ENCODE data around the gene GOLGA6L2. TPM values are rescaled to one million over a fixed set of nuclear protein-coding genes. Genes with fewer than 3 reads are reported as not detected.
"Not testable (repeated sequence)": the region's sequence is repeated elsewhere in the genome, so short reads cannot be mapped to it uniquely, and the experiment has no call there.

The GOLGA6L2 gene
- total RNA-seq, 1 experiment from 2014 or later, result not detected

DNA sequence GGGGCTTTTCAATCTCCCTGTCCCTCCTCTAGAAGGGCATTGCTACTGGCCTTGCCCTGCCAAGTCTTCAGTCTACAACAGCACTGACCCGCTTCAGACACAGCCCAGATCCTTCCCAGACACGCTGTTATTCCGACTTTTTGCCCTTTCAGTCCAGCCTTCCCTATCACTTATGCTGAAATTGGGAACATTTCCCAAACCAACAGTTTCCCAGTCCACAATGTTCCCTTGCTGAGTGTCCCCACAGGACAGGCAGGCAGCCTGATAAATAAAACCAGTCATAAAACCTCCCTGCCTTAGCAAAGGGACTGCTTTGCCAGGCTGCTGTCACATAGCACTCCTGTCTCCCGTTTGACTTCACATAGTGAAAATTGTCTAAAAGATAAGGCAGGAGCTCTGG is 43.5 kb downstream of the GOLGA6L2 start:
- Histone ChIP-seq H3K4me3 (ENCODE audit: low read length) (no peak overlapping the region), H3K4me1 (ENCODE audit: low read length) (no peaks in the 10 kb centered on the region), H3K36me3 (ENCODE audit: insufficient read depth, low read length) (no peaks in the 10 kb centered on the region), H3K27ac (ENCODE audit: low read length) (no peak overlapping the region), H3K27me3 (ENCODE audit: low read length) (no peaks in the 10 kb centered on the region), H3K9me3 (ENCODE audit: low read length) (no peaks in the 10 kb centered on the region), H2AFZ (ENCODE audit: low read length) (no peak overlapping the region), H3K79me2 (ENCODE audit: low read length) (no peaks in the 10 kb centered on the region), H4K20me1 (ENCODE audit: insufficient read depth, low read depth, low read length) (no peaks in the 10 kb centered on the region), H3K9me2 (replicated peaks; ENCODE audit: insufficient read depth, low read length) (no peaks in the 10 kb centered on the region), H3K9ac (ENCODE audit: low read length) (no peak overlapping the region), H3K4me2 (ENCODE audit: low read depth, low read length, poor library complexity, severe bottlenecking) (no peak overlapping the region)
- DNase-seq, result no peak

DNA sequence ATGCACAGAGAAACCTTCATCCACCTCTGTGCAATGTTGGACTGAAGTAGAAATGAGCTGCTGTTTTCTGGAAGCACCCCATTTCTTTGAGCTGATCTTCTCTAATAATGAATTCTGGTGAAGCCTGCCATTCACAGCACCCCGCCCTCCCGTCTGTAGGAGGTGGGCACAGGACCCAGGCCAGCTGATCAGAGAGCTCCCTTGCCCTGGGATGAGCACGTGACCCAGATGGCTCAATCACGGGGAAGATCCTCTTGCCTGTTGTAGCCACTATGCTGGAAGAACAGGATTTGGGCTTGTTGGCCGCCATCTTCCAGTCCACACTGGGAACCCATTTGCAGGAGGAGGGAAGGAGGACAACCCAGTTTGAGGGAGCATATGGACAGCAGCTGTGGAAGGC is 44.5 kb downstream of the GOLGA6L2 start:
- Histone ChIP-seq H3K79me2 (ENCODE audit: low read length) (no peaks in the 10 kb centered on the region), H2AFZ (ENCODE audit: low read length) (no peak overlapping the region), H3K4me3 (ENCODE audit: low read length) (no peak overlapping the region), H3K9ac (ENCODE audit: low read length) (no peak overlapping the region), H3K27me3 (ENCODE audit: low read length) (no peaks in the 10 kb centered on the region), H3K4me1 (ENCODE audit: low read length) (no peaks in the 10 kb centered on the region), H3K9me2 (replicated peaks; ENCODE audit: insufficient read depth, low read length) (no peaks in the 10 kb centered on the region), H3K9me3 (ENCODE audit: low read length) (no peaks in the 10 kb centered on the region), H3K36me3 (ENCODE audit: insufficient read depth, low read length) (no peaks in the 10 kb centered on the region), H3K4me2 (ENCODE audit: low read depth, low read length, poor library complexity, severe bottlenecking) (no peak overlapping the region), H4K20me1 (ENCODE audit: insufficient read depth, low read depth, low read length) (no peaks in the 10 kb centered on the region), H3K27ac (ENCODE audit: low read length) (no peak overlapping the region)
- DNase-seq, result no peak

DNA sequence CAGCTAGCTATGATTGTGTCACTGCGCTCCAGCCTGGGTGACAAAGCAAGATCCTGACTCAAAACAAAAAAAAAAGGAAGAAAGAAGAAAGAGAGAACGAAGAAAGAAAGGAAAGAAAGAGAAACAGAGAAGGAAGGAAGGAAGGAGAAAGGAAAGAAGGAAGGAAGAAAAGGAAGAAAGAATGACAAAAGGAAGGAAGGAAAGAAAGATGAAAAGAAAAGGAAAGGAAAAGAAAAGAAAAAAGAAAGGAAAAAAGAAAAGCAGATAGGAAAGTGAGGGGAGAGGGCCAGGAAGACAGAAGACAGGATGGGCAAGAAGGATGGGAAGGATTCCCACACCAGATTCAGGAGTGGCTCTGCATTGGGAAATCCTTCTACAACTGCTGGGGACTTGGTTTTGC is 44.9 kb downstream of the GOLGA6L2 start:
- Histone ChIP-seq H3K9ac (ENCODE audit: low read length) (no peak overlapping the region), H3K4me1 (ENCODE audit: low read length) (no peaks in the 10 kb centered on the region), H3K36me3 (ENCODE audit: insufficient read depth, low read length) (no peaks in the 10 kb centered on the region), H3K4me3 (ENCODE audit: low read length) (no peak overlapping the region), H2AFZ (ENCODE audit: low read length) (no peak overlapping the region), H3K27me3 (ENCODE audit: low read length) (no peaks in the 10 kb centered on the region), H3K4me2 (ENCODE audit: low read depth, low read length, poor library complexity, severe bottlenecking) (no peak overlapping the region), H3K27ac (ENCODE audit: low read length) (no peak overlapping the region), H3K9me2 (replicated peaks; ENCODE audit: insufficient read depth, low read length) (no peaks in the 10 kb centered on the region), H4K20me1 (ENCODE audit: insufficient read depth, low read depth, low read length) (no peaks in the 10 kb centered on the region), H3K79me2 (ENCODE audit: low read length) (no peaks in the 10 kb centered on the region), H3K9me3 (ENCODE audit: low read length) (no peaks in the 10 kb centered on the region)
- DNase-seq, result no peak

DNA sequence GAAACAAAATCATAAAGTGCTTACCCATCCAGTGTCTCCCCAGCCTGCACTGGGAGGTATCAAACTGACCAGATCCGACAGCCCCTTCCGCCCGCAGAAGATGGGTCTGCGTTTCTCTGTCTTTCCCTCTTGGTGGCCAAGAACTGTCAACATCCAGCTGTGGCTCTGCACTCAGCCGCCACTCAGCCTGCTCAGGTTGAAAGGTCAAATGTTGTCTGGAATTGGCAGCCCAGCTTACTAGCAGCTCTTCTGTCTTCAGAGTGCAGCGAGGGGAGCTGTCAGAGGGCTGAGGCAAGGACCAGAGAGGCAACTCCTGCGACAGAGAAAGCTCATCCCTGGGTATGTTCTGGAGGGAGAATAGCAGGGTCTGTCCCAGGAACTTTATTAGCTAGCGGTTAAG is 45.4 kb downstream of the GOLGA6L2 start:
- Histone ChIP-seq H4K20me1 (ENCODE audit: insufficient read depth, low read depth, low read length) (no peaks in the 10 kb centered on the region), H3K27ac (ENCODE audit: low read length) (no peak overlapping the region), H3K36me3 (ENCODE audit: insufficient read depth, low read length) (no peaks in the 10 kb centered on the region), H3K4me2 (ENCODE audit: low read depth, low read length, poor library complexity, severe bottlenecking) (no peak overlapping the region), H2AFZ (ENCODE audit: low read length) (no peak overlapping the region), H3K4me3 (ENCODE audit: low read length) (no peak overlapping the region), H3K9me3 (ENCODE audit: low read length) (no peaks in the 10 kb centered on the region), H3K4me1 (ENCODE audit: low read length) (no peaks in the 10 kb centered on the region), H3K9ac (ENCODE audit: low read length) (no peak overlapping the region), H3K27me3 (ENCODE audit: low read length) (no peaks in the 10 kb centered on the region), H3K9me2 (replicated peaks; ENCODE audit: insufficient read depth, low read length) (no peaks in the 10 kb centered on the region), H3K79me2 (ENCODE audit: low read length) (no peaks in the 10 kb centered on the region)
- DNase-seq, result no peak

DNA sequence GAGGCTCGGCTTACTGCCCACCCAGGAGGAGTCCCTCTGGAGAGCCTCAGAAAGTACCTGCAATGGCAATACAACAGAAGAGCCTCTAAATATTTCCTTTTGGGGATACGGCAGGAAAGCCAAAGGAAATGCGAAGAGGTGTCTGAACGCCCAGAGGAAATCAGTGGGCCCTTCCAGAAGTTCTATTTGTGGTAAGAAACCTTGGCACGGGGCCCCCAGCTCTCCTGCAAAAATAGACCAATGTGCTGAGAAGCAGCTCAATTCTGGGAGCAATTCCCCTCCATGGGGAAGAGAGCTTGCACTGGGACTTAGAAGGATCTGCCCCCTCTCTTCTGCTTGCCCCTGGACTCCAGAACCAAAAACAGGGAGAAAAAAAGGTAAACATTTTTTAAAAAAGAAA is 47.8 kb downstream of the GOLGA6L2 start:
- H3K9ac ChIP-seq (ENCODE audit: low read length); H3K4me2 ChIP-seq (ENCODE audit: low read depth, low read length, poor library complexity, severe bottlenecking); H3K9me2 ChIP-seq (replicated peaks; ENCODE audit: insufficient read depth, low read length); H3K36me3 ChIP-seq (ENCODE audit: insufficient read depth, low read length); DNase-seq; H3K4me3 ChIP-seq (ENCODE audit: low read length); H4K20me1 ChIP-seq (ENCODE audit: insufficient read depth, low read depth, low read length); H3K27ac ChIP-seq (ENCODE audit: low read length); H3K9me3 ChIP-seq (ENCODE audit: low read length); H2AFZ ChIP-seq (ENCODE audit: low read length); H3K4me1 ChIP-seq (ENCODE audit: low read length); H3K79me2 ChIP-seq (ENCODE audit: low read length); H3K27me3 ChIP-seq (ENCODE audit: low read length): not testable (repeated sequence)

DNA sequence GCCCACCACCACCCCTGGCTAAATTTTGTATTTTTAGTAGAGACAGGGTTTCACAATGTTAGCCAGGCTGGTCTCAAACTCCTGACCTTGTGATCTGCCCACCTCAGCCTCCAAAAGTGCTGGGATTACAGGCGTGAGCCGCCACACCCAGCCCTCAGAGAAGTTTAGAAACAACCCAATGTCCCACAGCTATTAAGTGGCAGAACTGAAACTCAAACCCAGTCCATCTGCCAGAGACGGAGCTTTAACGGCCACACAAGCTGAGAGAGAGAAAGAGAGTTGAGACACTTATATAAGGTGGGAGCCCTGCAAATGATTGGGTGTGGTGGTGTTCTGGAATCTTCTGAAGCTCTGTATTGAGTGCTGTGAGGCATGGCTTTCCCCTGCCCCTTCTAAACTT is 48.7 kb downstream of the GOLGA6L2 start:
- not testable (repeated sequence) for H3K9me3 ChIP-seq (ENCODE audit: low read length); DNase-seq; H3K9me2 ChIP-seq (replicated peaks; ENCODE audit: insufficient read depth, low read length); H4K20me1 ChIP-seq (ENCODE audit: insufficient read depth, low read depth, low read length); H3K27me3 ChIP-seq (ENCODE audit: low read length); H2AFZ ChIP-seq (ENCODE audit: low read length); H3K36me3 ChIP-seq (ENCODE audit: insufficient read depth, low read length); H3K27ac ChIP-seq (ENCODE audit: low read length); H3K4me2 ChIP-seq (ENCODE audit: low read depth, low read length, poor library complexity, severe bottlenecking); H3K9ac ChIP-seq (ENCODE audit: low read length); H3K4me3 ChIP-seq (ENCODE audit: low read length); H3K4me1 ChIP-seq (ENCODE audit: low read length); H3K79me2 ChIP-seq (ENCODE audit: low read length)

DNA sequence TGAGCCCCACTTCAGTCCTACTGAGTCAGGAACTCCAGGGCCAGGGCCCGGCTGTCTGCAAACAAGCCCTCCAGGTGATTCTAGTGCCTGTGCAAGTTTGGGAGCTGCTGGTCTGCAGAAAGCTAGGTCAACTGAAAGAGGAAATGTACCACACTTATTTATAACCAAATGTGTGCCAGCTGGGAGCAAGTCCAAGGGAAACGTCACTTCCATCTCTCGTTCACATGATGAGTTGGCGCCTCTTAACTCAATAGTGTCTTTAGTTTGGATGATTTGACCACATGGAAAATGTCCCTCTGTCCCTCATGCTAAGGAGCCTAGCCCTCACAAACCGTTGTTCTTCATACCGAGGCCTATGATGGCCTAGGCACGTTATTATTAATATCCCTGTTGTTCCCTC is 49.3 kb downstream of the GOLGA6L2 start:
- no peak overlapping the region for H3K9ac ChIP-seq (ENCODE audit: low read length)
- DNase-seq, result no peak
- H3K9me2 ChIP-seq (replicated peaks; ENCODE audit: insufficient read depth, low read length), result no peaks in the 10 kb centered on the region
- H3K9me3 ChIP-seq (ENCODE audit: low read length), result no peaks in the 10 kb centered on the region
- no peak overlapping the region for H3K27ac ChIP-seq (ENCODE audit: low read length)
- H3K79me2 ChIP-seq (ENCODE audit: low read length), result no peaks in the 10 kb centered on the region
- H3K27me3 ChIP-seq (ENCODE audit: low read length), result no peaks in the 10 kb centered on the region
- no peaks in the 10 kb centered on the region for H4K20me1 ChIP-seq (ENCODE audit: insufficient read depth, low read depth, low read length)
- no peak overlapping the region for H3K4me3 ChIP-seq (ENCODE audit: low read length)
- no peak overlapping the region for H3K4me2 ChIP-seq (ENCODE audit: low read depth, low read length, poor library complexity, severe bottlenecking)
- no peaks in the 10 kb centered on the region for H3K36me3 ChIP-seq (ENCODE audit: insufficient read depth, low read length)
- no peak overlapping the region for H2AFZ ChIP-seq (ENCODE audit: low read length)
- H3K4me1 ChIP-seq (ENCODE audit: low read length), result no peaks in the 10 kb centered on the region

DNA sequence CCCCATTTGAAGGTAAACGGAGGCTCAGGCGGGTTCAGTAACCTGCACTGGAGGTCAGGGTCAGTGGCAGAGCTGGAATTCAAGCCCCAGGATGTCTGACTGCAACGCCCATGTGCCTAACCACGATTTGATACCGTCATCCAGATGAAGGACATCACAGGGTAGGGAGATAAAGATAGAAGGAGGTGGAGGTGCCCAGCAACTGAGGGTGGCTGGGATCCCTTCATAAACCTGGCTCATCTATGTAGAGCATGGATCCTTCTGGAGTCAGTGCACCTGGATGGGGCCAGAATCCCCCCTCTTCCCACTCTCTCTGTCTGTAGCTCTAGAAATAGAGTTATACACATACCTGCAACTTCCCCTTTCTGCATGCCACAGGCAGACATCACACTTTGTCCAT is 51.2 kb downstream of the GOLGA6L2 start:
- no peaks in the 10 kb centered on the region for H3K9me2 ChIP-seq (replicated peaks; ENCODE audit: insufficient read depth, low read length)
- no peaks in the 10 kb centered on the region for H3K27me3 ChIP-seq (ENCODE audit: low read length)
- H3K9me3 ChIP-seq (ENCODE audit: low read length), result no peaks in the 10 kb centered on the region
- no peak overlapping the region for H3K27ac ChIP-seq (ENCODE audit: low read length)
- H3K4me1 ChIP-seq (ENCODE audit: low read length), result no peaks in the 10 kb centered on the region
- H4K20me1 ChIP-seq (ENCODE audit: insufficient read depth, low read depth, low read length), result no peaks in the 10 kb centered on the region
- H3K4me3 ChIP-seq (ENCODE audit: low read length), result no peak overlapping the region
- no peaks in the 10 kb centered on the region for H3K36me3 ChIP-seq (ENCODE audit: insufficient read depth, low read length)
- H3K4me2 ChIP-seq (ENCODE audit: low read depth, low read length, poor library complexity, severe bottlenecking), result no peak overlapping the region
- no peak for DNase-seq
- H3K9ac ChIP-seq (ENCODE audit: low read length), result no peak overlapping the region
- no peak overlapping the region for H2AFZ ChIP-seq (ENCODE audit: low read length)
- no peaks in the 10 kb centered on the region for H3K79me2 ChIP-seq (ENCODE audit: low read length)

DNA sequence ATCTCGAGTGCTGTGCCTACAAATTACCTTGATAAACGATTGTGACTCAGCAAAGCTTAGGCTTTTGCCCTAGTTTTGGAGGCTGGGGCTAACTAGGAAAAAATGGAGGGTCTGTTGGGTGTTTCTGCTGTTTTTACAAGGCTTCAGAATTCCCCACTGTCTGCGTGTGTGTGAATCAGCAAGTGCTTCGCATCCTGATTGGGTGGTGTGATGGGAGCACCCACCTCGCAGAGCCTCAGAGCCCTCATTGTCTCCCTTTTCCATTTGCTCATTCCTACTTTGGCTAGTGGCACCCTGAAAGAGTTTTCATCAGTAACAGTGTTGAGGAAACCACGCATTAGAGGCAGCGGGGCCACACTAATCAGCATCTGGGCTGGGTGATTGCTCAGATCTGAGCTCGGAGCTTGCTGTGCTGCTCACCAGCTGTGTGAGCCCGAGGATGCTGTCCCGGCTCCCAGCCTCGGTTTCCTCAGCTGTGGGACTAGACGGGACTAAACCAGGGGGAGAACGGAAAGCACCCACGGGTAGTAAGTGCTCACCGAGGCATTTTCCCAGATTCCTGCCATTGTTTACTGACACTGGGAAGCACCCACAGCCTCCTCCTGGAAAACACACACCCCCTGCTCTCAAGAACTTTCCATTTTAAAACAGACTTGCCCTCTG is 51.9 kb downstream of the GOLGA6L2 start:
- Histone ChIP-seq H3K9me2 (replicated peaks; ENCODE audit: insufficient read depth, low read length) (no peaks in the 10 kb centered on the region), H3K9ac (ENCODE audit: low read length) (no peak overlapping the region)
- no peak for DNase-seq

More for the DNA sequence above, 51.9 kb downstream of the GOLGA6L2 start:
- H4K20me1 ChIP-seq (ENCODE audit: insufficient read depth, low read depth, low read length), result no peaks in the 10 kb centered on the region
- no peaks in the 10 kb centered on the region for H3K27me3 ChIP-seq (ENCODE audit: low read length)
- no peaks in the 10 kb centered on the region for H3K36me3 ChIP-seq (ENCODE audit: insufficient read depth, low read length)
- H3K4me3 ChIP-seq (ENCODE audit: low read length), result no peak overlapping the region
- no peaks in the 10 kb centered on the region for H3K4me1 ChIP-seq (ENCODE audit: low read length)
- H3K4me2 ChIP-seq (ENCODE audit: low read depth, low read length, poor library complexity, severe bottlenecking), result no peak overlapping the region
- no peaks in the 10 kb centered on the region for H3K9me3 ChIP-seq (ENCODE audit: low read length)
- no peak overlapping the region for H2AFZ ChIP-seq (ENCODE audit: low read length)
- no peaks in the 10 kb centered on the region for H3K79me2 ChIP-seq (ENCODE audit: low read length)
- no peak overlapping the region for H3K27ac ChIP-seq (ENCODE audit: low read length)

Measured in Karpas-422 (cell line).